Endothelial cell (in vitro differentiated cells): ENCODE measurements around the gene GPR3. TPM values are rescaled to one million over a fixed set of nuclear protein-coding genes. Genes with fewer than 3 reads are reported as not detected.

Source experiments
- DNase-seq: peaks from one replicate; pipeline ENCODE4 v3.0.0; 2021; ENCODE audit warnings: low spot score
- H3K27ac Mint-ChIP-seq: one replicate; pipeline ENCODE4 v1.8.0; 2021; ENCODE audit warnings: mixed read lengths, inconsistent platforms; ENCODE audit not compliant: unreplicated experiment
- H3K27me3 Mint-ChIP-seq: one replicate; pipeline ENCODE4 v1.8.0; 2021; ENCODE audit warnings: mild to moderate bottlenecking, moderate library complexity, mixed read lengths, inconsistent platforms; ENCODE audit not compliant: unreplicated experiment
- H3K36me3 Mint-ChIP-seq: one replicate; pipeline ENCODE4 v1.8.0; 2021; ENCODE audit warnings: mild to moderate bottlenecking, low read depth, mixed read lengths, inconsistent platforms; ENCODE audit not compliant: unreplicated experiment
- H3K4me1 Mint-ChIP-seq: one replicate; pipeline ENCODE4 v1.8.0; 2021; ENCODE audit warnings: mild to moderate bottlenecking, mixed read lengths, inconsistent platforms; ENCODE audit not compliant: unreplicated experiment
- H3K4me3 Mint-ChIP-seq: one replicate; pipeline ENCODE4 v1.8.0; 2021; ENCODE audit warnings: mild to moderate bottlenecking, mixed read lengths, inconsistent platforms; ENCODE audit not compliant: unreplicated experiment
- H3K9me3 Mint-ChIP-seq: one replicate; pipeline ENCODE4 v1.8.0; 2021; ENCODE audit warnings: mixed read lengths, inconsistent platforms; ENCODE audit not compliant: unreplicated experiment
- total RNA-seq: library from RNA; stranded (reverse); fragmentation: NEBNext Ultra II Directional; extraction: Animal tissue kit (Norgen Biotek cat#: 25700); gene quantifications from one replicate; pipeline ENCODE4 v1.2.1, GENCODE V29; 2021; ENCODE audit not compliant: unreplicated experiment
- TF ChIP-seq, protein P1 (sequence below): fragments of 200-600 bp; sonication (generic); IDR thresholded peaks from one replicate; pipeline ENCODE4 v1.5.0; 2021; ENCODE audit warnings: antibody characterized with exemption; ENCODE audit not compliant: unreplicated experiment

The GPR3 gene
- total RNA-seq, 1 donor from 2014 or later = 2.4 TPM

DNA sequence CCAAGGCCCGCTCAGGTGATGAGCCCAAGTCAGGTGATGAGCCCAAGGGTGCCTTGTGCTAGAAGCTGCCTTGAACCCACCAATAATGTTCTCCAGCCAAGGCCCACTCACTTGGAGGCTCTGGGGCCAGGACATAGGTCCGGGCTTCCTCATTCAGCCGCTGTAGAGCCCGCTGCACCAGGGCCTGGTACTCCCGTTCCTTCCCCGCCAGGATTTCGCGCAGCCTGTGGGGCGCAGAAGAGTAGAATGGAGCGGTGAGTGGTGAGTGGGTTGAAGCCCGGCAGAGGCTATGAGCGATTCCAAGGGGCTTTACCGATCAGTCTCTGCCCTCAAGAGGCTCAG is 36.2 kb upstream of the GPR3 start:
- DNase-seq = no peak
- H3K27ac Mint-ChIP-seq = no peak overlapping the region
- TF ChIP-seq, protein P1, sequence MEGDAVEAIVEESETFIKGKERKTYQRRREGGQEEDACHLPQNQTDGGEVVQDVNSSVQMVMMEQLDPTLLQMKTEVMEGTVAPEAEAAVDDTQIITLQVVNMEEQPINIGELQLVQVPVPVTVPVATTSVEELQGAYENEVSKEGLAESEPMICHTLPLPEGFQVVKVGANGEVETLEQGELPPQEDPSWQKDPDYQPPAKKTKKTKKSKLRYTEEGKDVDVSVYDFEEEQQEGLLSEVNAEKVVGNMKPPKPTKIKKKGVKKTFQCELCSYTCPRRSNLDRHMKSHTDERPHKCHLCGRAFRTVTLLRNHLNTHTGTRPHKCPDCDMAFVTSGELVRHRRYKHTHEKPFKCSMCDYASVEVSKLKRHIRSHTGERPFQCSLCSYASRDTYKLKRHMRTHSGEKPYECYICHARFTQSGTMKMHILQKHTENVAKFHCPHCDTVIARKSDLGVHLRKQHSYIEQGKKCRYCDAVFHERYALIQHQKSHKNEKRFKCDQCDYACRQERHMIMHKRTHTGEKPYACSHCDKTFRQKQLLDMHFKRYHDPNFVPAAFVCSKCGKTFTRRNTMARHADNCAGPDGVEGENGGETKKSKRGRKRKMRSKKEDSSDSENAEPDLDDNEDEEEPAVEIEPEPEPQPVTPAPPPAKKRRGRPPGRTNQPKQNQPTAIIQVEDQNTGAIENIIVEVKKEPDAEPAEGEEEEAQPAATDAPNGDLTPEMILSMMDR = no peak
- H3K4me1 Mint-ChIP-seq = peaks cover 4% of the 10 kb centered on the region
- no peaks in the 10 kb centered on the region for H3K9me3 Mint-ChIP-seq
- H3K27me3 Mint-ChIP-seq = peaks cover 12% of the 10 kb centered on the region
- H3K36me3 Mint-ChIP-seq = peaks cover 21% of the 10 kb centered on the region
- H3K4me3 Mint-ChIP-seq = no peak overlapping the region

DNA sequence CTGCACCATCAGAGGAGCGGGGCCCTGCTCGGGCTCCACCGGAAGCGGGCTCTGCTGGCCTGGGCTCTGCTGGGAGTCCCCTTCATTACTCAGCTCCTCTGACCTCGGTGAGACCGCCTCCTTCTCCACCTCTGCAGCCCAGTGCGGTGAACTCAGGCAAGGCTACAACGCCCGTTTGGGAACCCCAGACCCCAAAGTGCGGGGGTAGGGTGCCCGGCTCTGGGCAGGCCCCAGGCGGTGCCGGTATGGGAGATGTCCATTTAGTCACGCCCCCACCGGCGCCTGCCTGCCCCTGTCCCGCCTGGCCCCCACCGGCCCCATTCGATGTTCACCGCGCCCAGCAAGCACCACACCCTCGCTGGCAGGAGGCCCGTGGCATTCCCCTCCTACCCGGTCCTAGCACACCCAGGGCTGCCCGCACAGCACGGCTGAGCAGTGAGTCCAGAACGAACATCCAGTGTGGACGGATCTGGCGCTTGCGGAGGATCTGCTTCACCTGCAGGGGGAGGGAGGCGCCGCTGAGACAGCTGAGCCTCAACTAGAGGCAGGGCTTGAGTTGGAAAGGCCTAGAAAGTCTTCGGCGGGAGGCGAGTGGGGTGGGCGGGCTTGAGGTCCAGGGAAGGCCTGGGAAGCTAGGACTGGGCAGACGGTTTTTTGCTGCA is 35.7 kb upstream of the GPR3 start:
- Mint-ChIP-seq H3K27ac (no peak overlapping the region), H3K27me3 (peaks cover 11% of the 10 kb centered on the region), H3K36me3 (peaks cover 21% of the 10 kb centered on the region), H3K4me3 (no peak overlapping the region), H3K9me3 (no peaks in the 10 kb centered on the region), H3K4me1 (peaks cover 4% of the 10 kb centered on the region)
- TF ChIP-seq, protein P1 = no peak
- DNase-seq = no peak

DNA sequence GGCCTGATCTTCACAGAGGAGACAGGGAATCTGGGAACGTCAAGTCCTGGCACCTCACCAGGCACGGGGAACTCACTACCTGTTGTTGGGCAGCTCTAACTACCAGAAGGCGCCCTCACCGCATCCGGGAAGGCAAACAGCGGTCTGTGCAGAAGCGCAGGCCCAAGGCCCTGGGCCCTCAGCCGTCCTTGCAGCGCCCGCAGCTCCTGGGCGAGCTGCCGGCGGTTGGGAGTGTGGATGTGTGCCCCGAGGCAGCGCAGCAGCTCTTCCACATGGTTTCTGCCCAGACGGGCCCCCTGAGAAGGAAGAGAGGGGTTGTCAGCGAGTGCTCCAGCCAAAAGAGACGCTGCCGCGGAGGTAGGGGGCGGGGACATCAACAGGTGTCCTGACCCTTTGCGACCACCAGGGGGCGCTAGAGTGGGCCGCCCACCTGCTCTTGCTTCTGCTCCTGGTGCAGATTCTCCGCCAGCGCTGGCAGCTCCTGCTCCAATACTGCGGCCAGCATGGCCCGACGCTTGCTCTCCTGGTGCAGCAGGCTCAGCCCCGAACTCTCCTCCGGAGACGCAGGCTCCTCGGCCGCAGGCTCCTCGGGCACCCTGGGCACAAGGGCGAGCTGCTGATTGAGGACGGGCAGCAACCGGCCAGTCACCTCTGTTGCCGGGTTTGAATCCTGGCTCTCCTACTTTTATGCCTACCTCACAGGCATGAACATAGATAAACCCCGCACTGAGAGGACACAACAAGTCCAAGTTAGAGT is 35.0 kb upstream of the GPR3 start:
- Mint-ChIP-seq H3K4me3 (no peak overlapping the region), H3K27ac (no peak overlapping the region)

DNA sequence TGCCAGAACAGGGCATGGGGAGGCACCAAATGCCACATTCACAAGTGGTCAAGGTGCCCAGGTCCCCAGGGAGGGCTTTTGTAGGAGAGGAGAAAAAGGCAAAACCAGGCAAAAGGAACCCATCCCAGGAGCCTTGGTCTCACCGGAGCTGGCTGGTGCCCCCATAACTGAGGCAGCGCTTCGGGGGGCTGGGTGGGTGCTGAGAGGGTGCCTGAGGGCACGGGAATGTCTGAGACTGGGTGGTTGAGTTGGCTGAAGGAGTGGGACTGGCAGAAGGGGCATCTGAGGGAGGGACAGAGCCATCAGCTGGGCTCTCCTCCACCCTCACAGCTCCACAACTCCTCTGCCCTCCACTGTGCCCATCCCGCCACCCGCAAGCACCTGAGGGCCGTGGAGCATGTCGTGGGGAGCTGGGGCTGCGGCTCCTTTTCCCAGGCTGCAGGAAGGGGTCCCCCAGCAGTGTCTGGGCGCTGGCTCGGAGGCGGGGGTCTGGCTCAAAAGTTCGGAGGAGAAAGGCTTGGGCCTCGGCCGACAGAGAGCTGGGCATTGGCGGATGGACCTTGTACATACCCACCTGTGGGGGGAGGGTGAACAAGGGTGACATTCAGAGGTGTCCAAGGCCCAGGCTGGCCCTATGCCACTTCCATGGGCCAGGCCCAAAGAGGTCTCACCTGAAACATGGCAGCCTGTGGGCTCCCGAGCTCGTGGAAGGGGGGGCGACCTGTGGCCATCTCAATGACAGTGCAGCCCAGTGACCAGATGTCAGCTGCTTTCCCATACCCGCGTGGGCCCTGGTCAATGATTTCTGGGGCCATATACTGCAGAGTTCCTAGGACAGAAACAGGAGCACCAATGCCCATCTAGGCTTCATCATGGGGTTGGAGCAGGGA is 34.1 kb upstream of the GPR3 start:
- Mint-ChIP-seq H3K4me3 (no peak overlapping the region), H3K4me1 (peaks cover 4% of the 10 kb centered on the region), H3K9me3 (no peaks in the 10 kb centered on the region), H3K36me3 (peaks cover 27% of the 10 kb centered on the region), H3K27me3 (peaks cover 12% of the 10 kb centered on the region), H3K27ac (no peak overlapping the region)
- TF ChIP-seq, protein P1 = no peak
- DNase-seq = no peak

More for the DNA sequence above, 35.0 kb upstream of the GPR3 start:
- H3K4me1 Mint-ChIP-seq = peaks cover 4% of the 10 kb centered on the region
- H3K9me3 Mint-ChIP-seq = no peaks in the 10 kb centered on the region
- H3K27me3 Mint-ChIP-seq = peaks cover 12% of the 10 kb centered on the region
- TF ChIP-seq, protein P1 = peak; percentile 100
- H3K36me3 Mint-ChIP-seq = peaks cover 26% of the 10 kb centered on the region
- DNase-seq = peak; percentile 73
